ENCODE results near the gene LCN6. TPM values are rescaled to one million over a fixed set of nuclear protein-coding genes. Genes with fewer than 3 reads are reported as not detected.

LCN6 gene
- total RNA-seq, 2 donors from 2014 or later = 0.56 to 1.2 TPM

DNA sequence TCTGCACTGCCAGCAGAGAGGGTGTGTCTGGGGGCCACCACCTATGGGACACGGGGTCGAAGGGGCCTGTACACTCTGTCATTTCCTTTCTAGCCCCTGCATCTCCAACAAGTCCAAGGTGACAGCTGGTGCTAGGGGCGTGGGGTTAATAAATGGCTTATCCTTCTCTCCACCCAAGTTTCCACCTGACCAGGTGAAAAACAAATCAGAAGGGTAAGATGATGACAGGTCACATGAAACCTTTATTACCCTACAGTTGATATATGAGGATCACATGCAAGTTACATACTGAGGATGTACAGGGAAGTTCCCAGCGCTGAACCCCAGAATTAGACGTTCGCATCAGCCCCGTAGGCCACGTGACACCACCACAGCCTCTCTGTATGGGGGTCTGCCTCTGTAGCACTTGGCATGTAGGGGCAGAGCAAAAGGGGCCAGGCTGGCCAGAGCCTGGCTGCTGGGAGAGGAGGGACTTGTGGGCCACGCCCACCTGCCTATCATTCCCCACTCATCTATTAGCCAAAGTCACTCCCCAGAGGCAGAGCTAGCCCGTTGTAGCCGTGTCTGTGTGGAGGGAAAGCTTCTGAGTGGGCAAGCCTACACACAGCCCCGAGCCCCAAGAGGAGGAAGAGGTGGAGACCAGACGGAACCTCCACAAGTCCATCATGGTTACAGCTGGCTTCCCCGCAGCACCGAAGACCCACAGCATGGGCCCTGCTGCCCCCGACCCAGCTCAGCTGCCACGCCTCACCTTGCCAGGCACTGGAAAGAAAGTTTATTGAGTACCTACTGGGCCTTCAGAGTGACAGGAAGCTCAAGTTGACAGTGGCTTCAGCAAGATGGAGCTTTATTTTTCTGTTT, 45.0 kb upstream of the LCN6 start:
- Histone ChIP-seq H3K9ac (ENCODE audit: low read depth in 2 of 2, low read length in 2 of 2) (peak overlapping the region in 1 of 2 donors; percentile 94), H3K9me3 (no peaks in the 10 kb centered on the region), H3K27me3 (no peaks in the 10 kb centered on the region), H3K4me1 (peaks cover 20% of the 10 kb centered on the region), H3K4me3 (no peak overlapping the region), H3K36me3 (no peaks in the 10 kb centered on the region), H3K27ac (peak overlapping the region; percentile 90)
- TF ChIP-seq, protein P1, sequence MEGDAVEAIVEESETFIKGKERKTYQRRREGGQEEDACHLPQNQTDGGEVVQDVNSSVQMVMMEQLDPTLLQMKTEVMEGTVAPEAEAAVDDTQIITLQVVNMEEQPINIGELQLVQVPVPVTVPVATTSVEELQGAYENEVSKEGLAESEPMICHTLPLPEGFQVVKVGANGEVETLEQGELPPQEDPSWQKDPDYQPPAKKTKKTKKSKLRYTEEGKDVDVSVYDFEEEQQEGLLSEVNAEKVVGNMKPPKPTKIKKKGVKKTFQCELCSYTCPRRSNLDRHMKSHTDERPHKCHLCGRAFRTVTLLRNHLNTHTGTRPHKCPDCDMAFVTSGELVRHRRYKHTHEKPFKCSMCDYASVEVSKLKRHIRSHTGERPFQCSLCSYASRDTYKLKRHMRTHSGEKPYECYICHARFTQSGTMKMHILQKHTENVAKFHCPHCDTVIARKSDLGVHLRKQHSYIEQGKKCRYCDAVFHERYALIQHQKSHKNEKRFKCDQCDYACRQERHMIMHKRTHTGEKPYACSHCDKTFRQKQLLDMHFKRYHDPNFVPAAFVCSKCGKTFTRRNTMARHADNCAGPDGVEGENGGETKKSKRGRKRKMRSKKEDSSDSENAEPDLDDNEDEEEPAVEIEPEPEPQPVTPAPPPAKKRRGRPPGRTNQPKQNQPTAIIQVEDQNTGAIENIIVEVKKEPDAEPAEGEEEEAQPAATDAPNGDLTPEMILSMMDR (IDR thresholded peaks at IDR 0.05) = no peak
- intact Hi-C loops (cut with DNase I) = loop anchor here (10.0 kb wide), 1 partner anchor 51 kb away; the partner anchor contains the start of genes AJM1 and PHPT1
- DNase-seq = peak; percentile 54

DNA sequence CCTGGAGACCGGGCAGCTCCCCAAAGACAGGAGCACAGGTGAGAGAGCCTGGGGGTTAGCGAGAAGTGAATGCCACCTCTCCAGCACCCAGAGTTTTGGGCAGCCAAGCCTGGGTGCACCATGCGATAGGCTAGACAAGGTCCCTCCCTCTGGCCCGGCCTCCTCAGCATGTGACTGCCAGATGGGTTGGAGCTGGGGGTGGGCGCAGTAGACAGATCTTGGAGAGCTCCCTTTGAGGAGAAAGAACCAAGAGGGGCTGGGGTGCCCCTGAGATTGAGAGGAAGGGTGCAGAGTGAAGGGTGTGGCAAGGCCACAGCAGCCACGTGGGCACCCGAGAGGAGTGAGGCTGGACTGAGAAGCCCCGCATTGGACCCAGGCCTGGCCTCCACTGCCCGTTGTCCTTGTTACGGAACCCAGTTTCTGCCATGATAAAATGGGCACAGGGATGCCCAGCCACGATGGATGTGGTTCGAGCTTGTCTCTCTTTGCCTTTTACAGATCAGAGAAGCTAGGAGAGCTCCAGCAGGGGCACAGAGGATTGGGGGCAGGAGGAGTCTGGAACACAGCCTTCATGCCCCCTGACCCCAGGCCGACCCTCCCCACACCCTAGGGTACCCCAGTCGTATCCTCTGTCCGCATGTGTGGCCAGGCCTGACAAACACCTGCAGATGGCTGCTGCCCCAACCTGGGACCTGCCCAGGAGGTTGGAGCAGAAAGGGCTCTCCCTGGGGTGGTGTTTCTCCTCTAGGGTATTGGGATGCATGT, 44.2 kb upstream of the LCN6 start:
- Histone ChIP-seq H3K4me1 (peaks cover 20% of the 10 kb centered on the region), H3K9ac (ENCODE audit: low read depth in 2 of 2, low read length in 2 of 2) (peak overlapping the region; percentile 94 to 96), H3K36me3 (no peaks in the 10 kb centered on the region), H3K27me3 (no peaks in the 10 kb centered on the region), H3K4me3 (peak overlapping the region; percentile 66), H3K27ac (peak overlapping the region; percentile 90), H3K9me3 (no peaks in the 10 kb centered on the region)
- DNase-seq = peak; percentile 56
- intact Hi-C loops (cut with DNase I) = loop anchor here (10.0 kb wide), 1 partner anchor 52 kb away; the partner anchor contains the start of genes AJM1 and PHPT1
- TF ChIP-seq, protein P1 (IDR thresholded peaks at IDR 0.05) = no peak

DNA sequence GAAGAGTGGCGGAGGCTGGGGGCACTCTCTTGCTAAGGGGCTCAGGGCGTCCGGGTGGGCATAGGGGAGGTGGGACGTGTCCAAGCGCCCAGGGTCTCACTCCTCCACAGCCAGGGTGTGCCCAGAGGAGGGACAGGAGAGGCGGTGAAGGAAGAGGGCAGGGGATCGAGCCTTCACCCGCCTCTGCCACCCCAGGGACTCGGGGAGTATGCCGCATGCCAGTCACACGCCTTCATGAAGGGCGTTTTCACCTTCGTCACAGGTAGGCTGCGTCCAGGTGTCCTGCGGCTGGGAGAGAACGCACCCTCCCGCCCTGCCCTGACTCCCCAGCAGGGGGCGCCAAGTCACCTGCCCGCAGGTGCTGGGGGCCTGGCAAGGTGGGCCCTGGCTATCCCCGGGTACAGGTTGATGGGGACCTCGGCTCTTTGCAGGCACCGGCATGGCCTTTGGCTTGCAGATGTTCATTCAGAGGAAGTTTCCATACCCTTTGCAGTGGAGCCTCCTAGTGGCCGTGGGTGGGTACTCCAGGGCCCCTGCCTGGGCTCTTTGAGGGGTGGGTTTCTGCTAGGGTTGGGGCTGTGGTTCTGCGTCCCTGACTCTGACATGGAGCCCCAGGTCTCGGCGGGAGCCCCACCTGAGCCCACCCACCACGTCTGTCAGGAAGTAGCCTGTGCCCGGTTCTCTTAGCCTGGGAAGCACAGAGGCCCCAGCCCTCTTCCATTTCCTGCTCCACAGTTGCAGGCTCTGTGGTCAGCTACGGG, 43.4 kb upstream of the LCN6 start:
- Histone ChIP-seq H3K9ac (ENCODE audit: low read depth in 2 of 2, low read length in 2 of 2) (peak overlapping the region; percentile 94 to 96), H3K4me3 (peak overlapping the region; percentile 66), H3K9me3 (no peaks in the 10 kb centered on the region), H3K4me1 (peaks cover 20% of the 10 kb centered on the region), H3K27ac (peak overlapping the region; percentile 90), H3K27me3 (no peaks in the 10 kb centered on the region), H3K36me3 (no peaks in the 10 kb centered on the region)
- TF ChIP-seq, protein P1 (IDR thresholded peaks at IDR 0.05) = peak; percentile 99
- DNase-seq = peak; percentile 86
- intact Hi-C loops (cut with DNase I) = loop anchor here (10.0 kb wide), 1 partner anchor 53 kb away; the partner anchor contains the start of genes AJM1 and PHPT1

DNA sequence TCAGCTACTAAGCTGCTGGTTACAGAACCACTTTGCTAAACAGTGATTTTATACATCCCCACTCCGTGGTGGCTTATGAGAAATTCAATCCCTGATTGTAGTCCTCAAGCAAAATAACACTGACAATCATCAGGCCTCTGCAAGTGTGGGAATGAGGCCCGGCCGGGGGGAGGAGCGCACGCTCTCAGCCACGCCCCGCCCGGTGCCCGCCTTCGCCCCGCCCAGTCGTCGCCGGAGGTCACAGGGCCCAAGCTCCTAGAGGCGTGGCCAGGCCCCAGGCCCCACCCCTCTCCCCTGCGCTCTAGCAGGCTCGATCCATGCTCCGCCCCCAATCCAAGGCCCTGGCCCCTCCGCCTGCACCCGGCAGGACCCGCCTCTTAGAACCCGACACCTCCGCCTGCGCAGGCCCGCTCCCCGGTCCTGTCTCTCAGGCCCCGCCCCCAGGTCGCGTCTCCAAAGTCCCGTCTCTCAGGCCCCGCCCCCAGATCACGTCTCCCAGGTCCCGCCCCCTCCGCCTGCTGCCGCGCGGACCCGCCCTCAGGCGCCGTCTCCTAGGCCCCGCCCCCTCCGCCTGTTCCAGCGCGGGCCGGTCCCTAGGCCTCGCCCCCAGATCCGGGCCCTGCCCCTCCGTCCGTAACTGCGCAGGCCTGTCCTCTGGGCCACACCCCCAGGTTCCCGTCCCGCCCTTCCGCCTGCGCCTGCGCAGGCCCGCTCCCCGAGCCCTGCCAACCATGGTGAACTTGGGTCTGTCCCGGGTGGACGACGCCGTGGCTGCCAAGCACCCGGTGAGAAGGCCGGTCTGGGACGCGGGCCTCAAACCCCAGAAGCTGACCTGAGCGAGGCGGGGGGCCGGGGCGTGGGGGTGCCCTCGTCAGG, 42.6 kb upstream of the LCN6 start, which contains the start of gene TMEM141:
TMEM141 (plus strand) TSS at position 705 of the 876 bp plus-strand sequence; CDS start at position 732, 27 bp downstream.
- Histone ChIP-seq H3K4me1 (peaks cover 20% of the 10 kb centered on the region), H3K4me3 (peak within 1 kb of the TSS; percentile 66), H3K27me3 (no peaks in the 10 kb centered on the region), H3K9me3 (no peaks in the 10 kb centered on the region), H3K27ac (peak within 1 kb of the TSS; percentile 90), H3K9ac (ENCODE audit: low read depth in 2 of 2, low read length in 2 of 2) (peak within 1 kb of the TSS; percentile 94 to 96), H3K36me3 (no peaks in the 10 kb centered on the region)
- DNase-seq = peak; percentile 100
- TF ChIP-seq, protein P1 (IDR thresholded peaks at IDR 0.05) = no peak
- intact Hi-C loops (cut with DNase I) = loop anchor here (10.0 kb wide), 1 partner anchor 54 kb away; the partner anchor contains the start of genes AJM1 and PHPT1

Measured in colonic mucosa (tissue), 4 donors.